HEK293T (cell line): Measurements from ENCODE around the gene BRI3BP.

Source experiments
- CTCF ChIA-PET: fragments of 350-600 bp; formaldehyde crosslinking; extraction: SDS; loops from one replicate; lab custom pipeline; 2021; ENCODE audit warnings: antibody characterized with exemption, inconsistent platforms; lab: Yijun Ruan, JAX
- POLR2A ChIA-PET: fragments of 350-600 bp; formaldehyde crosslinking; extraction: SDS; loops from one replicate; lab custom pipeline; 2020; ENCODE audit warnings: antibody characterized with exemption, inconsistent platforms; lab: Yijun Ruan, JAX
- DNase-seq: peaks from one replicate; pipeline ENCODE4 v3.0.0; 2012; ENCODE audit warnings: mixed read lengths; ENCODE audit errors: extremely low spot score
- ARNT ChIP-seq: fragments of 450-650 bp; IDR thresholded peaks from 2 replicates; pipeline ENCODE4 v1.6.1; 2017; ENCODE audit warnings: mild to moderate bottlenecking
- BHLHE40 ChIP-seq: fragments of 450-650 bp; IDR thresholded peaks from 2 replicates; pipeline ENCODE4 v1.6.1; 2016; ENCODE audit warnings: mild to moderate bottlenecking, moderate library complexity, borderline replicate concordance
- CTBP1 ChIP-seq: fragments of 450-650 bp; IDR thresholded peaks from 2 replicates; pipeline ENCODE4 v1.6.1; 2016; ENCODE audit warnings: borderline replicate concordance
- ELF4 ChIP-seq: fragments of 450-650 bp; IDR thresholded peaks from 2 replicates; pipeline ENCODE4 v1.6.1; 2017; ENCODE audit warnings: antibody characterized with exemption
- FOXA1 ChIP-seq: fragments of 450-650 bp; IDR thresholded peaks from 2 replicates; pipeline ENCODE4 v1.6.1; 2016; ENCODE audit warnings: mild to moderate bottlenecking
- FOXK2 ChIP-seq: fragments of 450-650 bp; IDR thresholded peaks from 2 replicates; pipeline ENCODE4 v1.6.1; 2016; ENCODE audit warnings: mild to moderate bottlenecking
- FOXM1 ChIP-seq: fragments of 450-650 bp; IDR thresholded peaks from 2 replicates; pipeline ENCODE4 v1.6.1; 2017; ENCODE audit warnings: mild to moderate bottlenecking, borderline replicate concordance
- HDGF ChIP-seq: fragments of 450-650 bp; IDR thresholded peaks from 2 replicates; pipeline ENCODE4 v1.6.1; 2017; ENCODE audit warnings: antibody characterized with exemption, borderline replicate concordance
- L3MBTL2 ChIP-seq: fragments of 450-650 bp; conservative IDR thresholded peaks from 2 replicates; pipeline ENCODE4 v1.6.1; 2016; ENCODE audit warnings: mild to moderate bottlenecking
- LEF1 ChIP-seq: fragments of 450-650 bp; IDR thresholded peaks from 2 replicates; pipeline ENCODE4 v1.6.1; 2017; ENCODE audit warnings: mild to moderate bottlenecking, borderline replicate concordance
- NFRKB ChIP-seq: fragments of 450-650 bp; IDR thresholded peaks from 2 replicates; pipeline ENCODE4 v1.6.1; 2016; ENCODE audit warnings: mild to moderate bottlenecking, moderate library complexity
- PKNOX1 ChIP-seq: fragments of 450-650 bp; IDR thresholded peaks from 2 replicates; pipeline ENCODE4 v1.6.1; 2016
- SP1 ChIP-seq: fragments of 450-650 bp; IDR thresholded peaks from 2 replicates; pipeline ENCODE4 v1.6.1; 2017
- SUZ12 ChIP-seq: fragments of 450-650 bp; IDR thresholded peaks from 2 replicates; pipeline ENCODE4 v1.6.1; 2016; ENCODE audit warnings: mild to moderate bottlenecking
- TARDBP ChIP-seq: fragments of 450-650 bp; IDR thresholded peaks from 2 replicates; pipeline ENCODE4 v1.6.1; 2016
- ZNF384 ChIP-seq: fragments of 450-650 bp; IDR thresholded peaks from 2 replicates; pipeline ENCODE4 v1.6.1; 2016

Gene BRI3BP

GRCh38 chr12:125006365-125006764 lies 12.9 kb downstream of the BRI3BP start:
- no peak for DNase-seq
- CTCF ChIA-PET, result no interaction called here
- TF ChIP-seq CTBP1, result no peak
- TF ChIP-seq PKNOX1, result no peak
- TF ChIP-seq ELF4, result no peak
- no peak for TF ChIP-seq BHLHE40
- TF ChIP-seq LEF1, result no peak
- TF ChIP-seq HDGF, result no peak
- no peak for TF ChIP-seq FOXK2
- POLR2A ChIA-PET, result no interaction called here

DNA sequence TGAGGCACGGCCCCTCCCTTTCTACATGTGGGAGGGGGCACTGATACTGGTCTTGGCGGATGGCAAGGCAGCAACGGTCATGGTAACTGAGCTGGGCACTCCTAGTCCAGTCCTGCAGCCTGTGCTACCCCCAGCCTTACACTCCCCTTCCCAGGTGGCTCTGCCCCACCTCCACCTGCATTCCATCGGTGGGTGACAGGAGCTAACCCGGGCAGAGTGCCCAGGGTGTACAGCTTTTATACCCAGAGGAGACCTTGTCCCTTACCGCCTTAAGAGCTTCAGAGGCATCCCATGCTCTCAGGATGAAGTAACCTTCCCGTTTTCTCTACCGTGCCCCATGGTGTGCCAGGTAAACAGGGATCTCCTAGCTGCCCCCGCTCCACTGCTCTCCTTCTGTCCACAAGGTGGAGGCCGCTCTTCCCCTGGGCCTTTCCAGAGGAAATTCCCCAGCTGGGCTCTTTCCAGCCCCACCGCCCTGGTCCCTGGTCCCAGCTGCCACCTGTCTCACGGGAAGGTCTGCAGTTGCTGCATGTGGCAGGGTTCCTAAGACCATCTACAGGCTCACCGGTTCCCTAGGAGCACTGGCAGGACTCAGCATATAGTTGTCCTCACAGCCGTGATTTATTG lies 20.5 kb downstream of the BRI3BP start:
- ChIA-PET CTCF (interaction anchor here (0.5 kb wide), 1 partner anchor 14 kb away, joined by 3 read pairs; no protein-coding TSS in a partner anchor), POLR2A (no interaction called here)
- no peak for DNase-seq
- TF ChIP-seq L3MBTL2, result no peak
- TF ChIP-seq FOXA1, result no peak
- no peak for TF ChIP-seq CTBP1
- TF ChIP-seq HDGF, result no peak
- TF ChIP-seq TARDBP, result no peak
- no peak for TF ChIP-seq LEF1
- no peak for TF ChIP-seq BHLHE40
- no peak for TF ChIP-seq FOXK2
- no peak for TF ChIP-seq ELF4
- TF ChIP-seq SP1, result no peak

GRCh38 chr12:125014526-125014925 lies 21.1 kb downstream of the BRI3BP start:
- CTCF ChIA-PET, result interaction anchor here (0.5 kb wide), 1 partner anchor 13 kb away, joined by 3 read pairs; no protein-coding TSS in a partner anchor
- TF ChIP-seq FOXA1 (no peak), ZNF384 (no peak), BHLHE40 (no peak), FOXK2 (no peak), FOXM1 (no peak), CTBP1 (no peak), ELF4 (no peak), PKNOX1 (no peak), L3MBTL2 (no peak), NFRKB (no peak), HDGF (no peak), LEF1 (no peak)
- POLR2A ChIA-PET, result no interaction called here
- DNase-seq, result no peak

- POLR2A ChIA-PET, result no interaction called here
- no peak for DNase-seq
- CTCF ChIA-PET, result interaction anchor here (0.6 kb wide), 1 partner anchor 18 kb away, joined by 3 read pairs; no protein-coding TSS in a partner anchor
- no peak for TF ChIP-seq TARDBP
- no peak for TF ChIP-seq SP1
These were observed 22.4 kb downstream of the BRI3BP start for GRCh38 chr12:125015680-125016310.

- POLR2A ChIA-PET, result no interaction called here
- TF ChIP-seq ARNT (no peak), SP1 (no peak), TARDBP (no peak), NFRKB (no peak), FOXM1 (no peak)
- no peak for DNase-seq
- CTCF ChIA-PET, result no interaction called here
These were observed 24.4 kb downstream of the BRI3BP start for GRCh38 chr12:125017801-125018200.

GRCh38 chr12:125018356-125018755 lies 24.9 kb downstream of the BRI3BP start:
- POLR2A ChIA-PET, result no interaction called here
- no peak for DNase-seq
- TF ChIP-seq TARDBP, result no peak
- TF ChIP-seq NFRKB, result no peak
- no peak for TF ChIP-seq FOXA1
- no peak for TF ChIP-seq ARNT
- TF ChIP-seq L3MBTL2, result no peak
- TF ChIP-seq ZNF384, result no peak
- no peak for TF ChIP-seq HDGF
- TF ChIP-seq CTBP1, result no peak
- TF ChIP-seq FOXK2, result no peak
- no peak for TF ChIP-seq BHLHE40
- no peak for TF ChIP-seq SUZ12
- CTCF ChIA-PET, result no interaction called here

DNA sequence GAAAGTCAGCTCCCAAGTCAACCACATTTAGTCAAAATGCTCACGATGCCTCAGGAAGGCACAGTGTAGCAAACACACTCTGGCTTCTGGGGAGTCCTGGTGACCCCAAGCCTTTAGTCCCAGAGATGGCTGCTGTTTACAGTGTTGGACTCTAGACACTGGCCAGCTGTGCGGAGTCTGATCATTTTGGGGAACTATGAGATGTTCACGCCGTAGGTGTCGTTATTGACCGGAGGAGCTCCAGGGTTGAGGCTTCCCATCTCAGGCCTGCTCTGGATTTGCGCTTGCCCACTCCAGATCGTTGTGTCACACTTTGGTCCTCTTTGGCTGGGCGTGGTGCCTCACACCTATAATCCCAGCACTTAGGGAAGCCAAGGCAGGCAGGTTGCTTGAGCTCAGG lies 27.7 kb downstream of the BRI3BP start:
- no peak for DNase-seq
- POLR2A ChIA-PET, result no interaction called here
- TF ChIP-seq BHLHE40 (no peak), SUZ12 (no peak), FOXM1 (no peak), HDGF (no peak), ARNT (no peak), L3MBTL2 (no peak), LEF1 (no peak), PKNOX1 (no peak), ZNF384 (no peak), FOXA1 (no peak), ELF4 (no peak), NFRKB (no peak), FOXK2 (no peak), TARDBP (no peak), SP1 (no peak), CTBP1 (no peak)
- CTCF ChIA-PET, result no interaction called here
